NCI-H2227 (cell line): ENCODE data around the gene OPN3.
"Not testable (repeated sequence)": the region's sequence is repeated elsewhere in the genome, so short reads cannot be mapped to it uniquely, and the experiment has no call there.

Source experiments
- DNase-seq: peaks from one replicate; lab custom pipeline; 2025; ENCODE audit not compliant: unreplicated experiment; lab: John Stamatoyannopoulos, UW

OPN3 gene

GRCh38 chr1:241640149-241640866 is at the start of gene OPN3, which contains the start of gene CHML:
Gene OPN3, minus strand, starts transcription at chr1:241640369. Its CDS starts 115 bp downstream, at chr1:241640254.
Gene CHML, minus strand, starts transcription at chr1:241640369. Its CDS starts 4,603 bp downstream, at chr1:241635766.
- peak; percentile 97 for DNase-seq

- no peak for DNase-seq
Observed at GRCh38 chr1:241688940-241689368, 48.8 kb upstream of the OPN3 start.

GRCh38 chr1:241684108-241684507 is 43.9 kb upstream of the OPN3 start:
- no peak for DNase-seq

GRCh38 chr1:241682921-241683320 is 42.8 kb upstream of the OPN3 start:
- no peak for DNase-seq

- DNase-seq = not testable (repeated sequence)
Observed at GRCh38 chr1:241681861-241682448, 41.8 kb upstream of the OPN3 start.

- DNase-seq = no peak
Observed at GRCh38 chr1:241679961-241680360, 39.8 kb upstream of the OPN3 start.

GRCh38 chr1:241679404-241679803 is 39.2 kb upstream of the OPN3 start:
- DNase-seq = no peak

GRCh38 chr1:241678536-241678935 is 38.4 kb upstream of the OPN3 start:
- DNase-seq = no peak

- DNase-seq = no peak
Observed at GRCh38 chr1:241677201-241677600, 37.0 kb upstream of the OPN3 start.

GRCh38 chr1:241675983-241676382 is 35.8 kb upstream of the OPN3 start:
- DNase-seq = peak; percentile 3

- no peak for DNase-seq
Observed at GRCh38 chr1:241674805-241675384, 34.7 kb upstream of the OPN3 start.

- DNase-seq = no peak
Observed at GRCh38 chr1:241672301-241672700, 32.1 kb upstream of the OPN3 start.

- DNase-seq = no peak
Observed at GRCh38 chr1:241666419-241666818, 26.2 kb upstream of the OPN3 start.

- no peak for DNase-seq
Observed at GRCh38 chr1:241660424-241660972, 20.3 kb upstream of the OPN3 start.

GRCh38 chr1:241659016-241659415 is 18.8 kb upstream of the OPN3 start:
- DNase-seq = not testable (repeated sequence)

GRCh38 chr1:241658081-241658793 is 18.1 kb upstream of the OPN3 start:
- no peak for DNase-seq

- DNase-seq = no peak
Observed at GRCh38 chr1:241654641-241655040, 14.5 kb upstream of the OPN3 start.

- no peak for DNase-seq
Observed at GRCh38 chr1:241654019-241654418, 13.8 kb upstream of the OPN3 start.

- DNase-seq = no peak
Observed at GRCh38 chr1:241652012-241652411, 11.8 kb upstream of the OPN3 start, which contains the start of gene WDR64. Gene WDR64, plus strand, starts transcription at chr1:241652281. Its CDS starts 204 bp downstream, at chr1:241652485.

GRCh38 chr1:241648159-241648558 is 8.0 kb upstream of the OPN3 start:
- no peak for DNase-seq

GRCh38 chr1:241647658-241648057 is 7.5 kb upstream of the OPN3 start:
- DNase-seq = no peak
